SK-N-SH treated with all-trans-retinoic acid at 6 μM for 48 hours (cell line): ENCODE results near the gene KRT75.

ENCODE experiments used
- ARNTL ChIP-seq: fragments of 450-650 bp; formaldehyde crosslinking; IDR thresholded peaks from 2 replicates; pipeline ENCODE4 v1.5.0; 2020; ENCODE audit warnings: low read depth, mild to moderate bottlenecking, moderate library complexity, borderline replicate concordance
- CSDC2 ChIP-seq: fragments of 250-450 bp; sonication (Bioruptor Pico); IDR thresholded peaks from 2 replicates; pipeline ENCODE4 v1.5.0; 2020; ENCODE audit warnings: mild to moderate bottlenecking, moderate library complexity
- ESRRG ChIP-seq: fragments of 250-450 bp; sonication (Bioruptor Pico); IDR thresholded peaks from 2 replicates; pipeline ENCODE4 v1.6.1; 2021; ENCODE audit warnings: mild to moderate bottlenecking
- OSR1 ChIP-seq: fragments of 250-450 bp; sonication (Bioruptor Pico); IDR thresholded peaks from 2 replicates; pipeline ENCODE4 v1.8.0; 2022; ENCODE audit warnings: moderate library complexity, mild to moderate bottlenecking, inconsistent platforms
- PPARA ChIP-seq: fragments of 250-450 bp; sonication (Bioruptor Pico); IDR thresholded peaks from 2 replicates; pipeline ENCODE4 v1.5.0; 2020; ENCODE audit warnings: mild to moderate bottlenecking, borderline replicate concordance
- RARB ChIP-seq: fragments of 250-450 bp; sonication (Bioruptor Pico); IDR thresholded peaks from 2 replicates; pipeline ENCODE4 v1.8.0; 2021; ENCODE audit warnings: mild to moderate bottlenecking, moderate library complexity
- SNAI2 ChIP-seq: fragments of 250-450 bp; sonication (Bioruptor Pico); IDR thresholded peaks from 2 replicates; pipeline ENCODE4 v1.5.0; 2020; ENCODE audit warnings: mild to moderate bottlenecking, moderate library complexity
- TOX ChIP-seq: fragments of 250-450 bp; sonication (Bioruptor Pico); IDR thresholded peaks from 2 replicates; pipeline ENCODE4 v1.8.0; 2021; ENCODE audit warnings: mild to moderate bottlenecking, moderate library complexity, borderline replicate concordance
- ZFP3 ChIP-seq: fragments of 250-450 bp; sonication (Bioruptor Pico); IDR thresholded peaks from 2 replicates; pipeline ENCODE4 v1.5.0; 2020; ENCODE audit warnings: mild to moderate bottlenecking, moderate library complexity
- ZFP30 ChIP-seq: fragments of 450-650 bp; formaldehyde crosslinking; IDR thresholded peaks from 2 replicates; pipeline ENCODE4 v1.5.0; 2022; ENCODE audit warnings: mild to moderate bottlenecking, moderate library complexity
- ZNF565 ChIP-seq: fragments of 450-650 bp; formaldehyde crosslinking; conservative IDR thresholded peaks from 2 replicates; pipeline ENCODE4 v1.5.0; 2020; ENCODE audit warnings: low read depth, mild to moderate bottlenecking, moderate library complexity
- ZNF70 ChIP-seq: fragments of 450-650 bp; formaldehyde crosslinking; IDR thresholded peaks from 2 replicates; pipeline ENCODE4 v1.5.0; 2020; ENCODE audit warnings: mild to moderate bottlenecking, moderate library complexity
- TF ChIP-seq, protein P1 (sequence below): fragments of 250-450 bp; sonication (Bioruptor Pico); IDR thresholded peaks from 2 replicates; pipeline ENCODE4 v1.8.0; 2020; ENCODE audit warnings: mild to moderate bottlenecking, moderate library complexity, borderline replicate concordance
- TF ChIP-seq, protein P2 (sequence below): fragments of 250-450 bp; sonication (Bioruptor Pico); IDR thresholded peaks from 2 replicates; pipeline ENCODE4 v1.5.1; 2020; ENCODE audit warnings: low read depth, mild to moderate bottlenecking, moderate library complexity

DNA sequence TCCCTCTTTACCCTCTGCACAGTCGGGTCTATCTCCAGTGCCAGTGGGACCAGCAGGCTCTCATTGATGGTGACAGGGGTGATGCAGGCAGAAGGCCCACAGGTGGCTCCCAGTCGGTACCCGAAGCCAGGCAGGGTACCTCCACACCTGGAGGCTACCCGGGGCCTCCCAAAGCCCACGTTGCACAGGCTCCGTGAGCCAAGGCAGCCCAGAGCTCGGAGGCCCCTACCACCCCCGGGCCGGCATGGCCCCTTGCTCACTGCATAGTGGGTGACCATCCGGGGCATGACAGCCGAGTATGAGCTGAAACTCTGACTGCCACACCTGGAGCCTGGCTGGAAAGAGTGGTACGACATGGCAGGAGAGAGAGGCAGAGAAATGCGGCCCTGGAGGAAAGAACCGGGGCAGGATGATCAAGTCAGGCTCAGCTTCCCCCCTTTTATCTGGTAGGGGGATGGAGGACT, 28.2 kb downstream of the KRT75 start, which contains the start of gene KRT82:
- TF ChIP-seq RARB (CRISPR knock-in tag) (no peak), PPARA (no peak), ZNF565 (CRISPR knock-in tag) (no peak), ARNTL (CRISPR knock-in tag) (no peak), ESRRG (CRISPR knock-in tag) (no peak), ZFP30 (no peak), ZFP3 (CRISPR knock-in tag) (no peak), ZNF70 (no peak), SNAI2 (CRISPR knock-in tag) (no peak), OSR1 (no peak), CSDC2 (CRISPR knock-in tag) (no peak), TOX (CRISPR knock-in tag) (no peak)
- TF ChIP-seq, protein P1, sequence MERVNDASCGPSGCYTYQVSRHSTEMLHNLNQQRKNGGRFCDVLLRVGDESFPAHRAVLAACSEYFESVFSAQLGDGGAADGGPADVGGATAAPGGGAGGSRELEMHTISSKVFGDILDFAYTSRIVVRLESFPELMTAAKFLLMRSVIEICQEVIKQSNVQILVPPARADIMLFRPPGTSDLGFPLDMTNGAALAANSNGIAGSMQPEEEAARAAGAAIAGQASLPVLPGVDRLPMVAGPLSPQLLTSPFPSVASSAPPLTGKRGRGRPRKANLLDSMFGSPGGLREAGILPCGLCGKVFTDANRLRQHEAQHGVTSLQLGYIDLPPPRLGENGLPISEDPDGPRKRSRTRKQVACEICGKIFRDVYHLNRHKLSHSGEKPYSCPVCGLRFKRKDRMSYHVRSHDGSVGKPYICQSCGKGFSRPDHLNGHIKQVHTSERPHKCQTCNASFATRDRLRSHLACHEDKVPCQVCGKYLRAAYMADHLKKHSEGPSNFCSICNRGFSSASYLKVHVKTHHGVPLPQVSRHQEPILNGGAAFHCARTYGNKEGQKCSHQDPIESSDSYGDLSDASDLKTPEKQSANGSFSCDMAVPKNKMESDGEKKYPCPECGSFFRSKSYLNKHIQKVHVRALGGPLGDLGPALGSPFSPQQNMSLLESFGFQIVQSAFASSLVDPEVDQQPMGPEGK (CRISPR knock-in tag) = no peak
- TF ChIP-seq, protein P2, sequence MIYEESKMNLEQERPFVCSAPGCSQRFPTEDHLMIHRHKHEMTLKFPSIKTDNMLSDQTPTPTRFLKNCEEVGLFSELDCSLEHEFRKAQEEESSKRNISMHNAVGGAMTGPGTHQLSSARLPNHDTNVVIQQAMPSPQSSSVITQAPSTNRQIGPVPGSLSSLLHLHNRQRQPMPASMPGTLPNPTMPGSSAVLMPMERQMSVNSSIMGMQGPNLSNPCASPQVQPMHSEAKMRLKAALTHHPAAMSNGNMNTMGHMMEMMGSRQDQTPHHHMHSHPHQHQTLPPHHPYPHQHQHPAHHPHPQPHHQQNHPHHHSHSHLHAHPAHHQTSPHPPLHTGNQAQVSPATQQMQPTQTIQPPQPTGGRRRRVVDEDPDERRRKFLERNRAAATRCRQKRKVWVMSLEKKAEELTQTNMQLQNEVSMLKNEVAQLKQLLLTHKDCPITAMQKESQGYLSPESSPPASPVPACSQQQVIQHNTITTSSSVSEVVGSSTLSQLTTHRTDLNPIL = no peak
